Activated naive CD8-positive, alpha-beta T cell treated with anti-CD3 and anti-CD28 coated beads for 36 hours (primary cell): Measurements from ENCODE around the gene HTRA3. TPM values are rescaled to one million over a fixed set of nuclear protein-coding genes. Genes with fewer than 3 reads are reported as not detected.

Experiments
- DNase-seq: peaks from one replicate; pipeline ENCODE4 v3.0.0; 2021
- H3K27ac Mint-ChIP-seq: one replicate; pipeline ENCODE4 v1.8.0; 2022; ENCODE audit warnings: mild to moderate bottlenecking, moderate library complexity, mixed read lengths
- H3K27me3 Mint-ChIP-seq: one replicate; pipeline ENCODE4 v1.8.0; 2022; ENCODE audit warnings: mild to moderate bottlenecking, mixed read lengths
- H3K36me3 Mint-ChIP-seq: one replicate; pipeline ENCODE4 v1.8.0; 2021; ENCODE audit warnings: mild to moderate bottlenecking, mixed read lengths
- H3K4me1 Mint-ChIP-seq: one replicate; pipeline ENCODE4 v1.8.0; 2021; ENCODE audit warnings: mixed read lengths
- H3K4me3 Mint-ChIP-seq: one replicate; pipeline ENCODE4 v1.8.0; 2022; ENCODE audit warnings: mild to moderate bottlenecking, moderate library complexity, mixed read lengths
- H3K9me3 Mint-ChIP-seq: one replicate; pipeline ENCODE4 v1.8.0; 2022; ENCODE audit warnings: mixed read lengths
- total RNA-seq, 2 experiments: library from RNA; stranded (reverse); gene quantifications; one replicate each; pipeline ENCODE4 v1.2.3, GENCODE V29; 2021

HTRA3 gene
- total RNA-seq, 2 experiments from 2014 or later: not detected

GRCh38 chr4:8355306-8355705 lies 85.8 kb downstream of the HTRA3 start:
- no peak overlapping the region for H3K27ac Mint-ChIP-seq
- H3K27me3 Mint-ChIP-seq: peaks cover 3% of the 10 kb centered on the region
- peaks cover 2% of the 10 kb centered on the region for H3K9me3 Mint-ChIP-seq
- H3K36me3 Mint-ChIP-seq: no peaks in the 10 kb centered on the region
- no peak overlapping the region for H3K4me3 Mint-ChIP-seq
- no peak for DNase-seq
- no peaks in the 10 kb centered on the region for H3K4me1 Mint-ChIP-seq

- Mint-ChIP-seq H3K27ac (no peak overlapping the region), H3K4me3 (no peak overlapping the region), H3K36me3 (peaks cover 2% of the 10 kb centered on the region)
Measured at GRCh38 chr4:8355864-8356565, 86.5 kb downstream of the HTRA3 start.

More at GRCh38 chr4:8355864-8356565, 86.5 kb downstream of the HTRA3 start:
- no peaks in the 10 kb centered on the region for H3K27me3 Mint-ChIP-seq
- no peak for DNase-seq
- peaks cover 5% of the 10 kb centered on the region for H3K9me3 Mint-ChIP-seq
- no peaks in the 10 kb centered on the region for H3K4me1 Mint-ChIP-seq

Other genes with a start within 250 kb of the HTRA3 start
- under 1 TPM; 0.41 to 0.62 TPM for gene ABLIM2, start 110.9 kb upstream of the HTRA3 start, total RNA-seq
- 1 to 10 TPM; 7.8 to 8.8 TPM for gene SH3TC1, start 70.5 kb upstream of the HTRA3 start, total RNA-seq
- gene ACOX3, start 171.0 kb downstream of the HTRA3 start, total RNA-seq: 10 to 100 TPM; 13.9 to 16.4 TPM
- gene TRMT44, start 171.0 kb downstream of the HTRA3 start, total RNA-seq: 10 to 100 TPM; 21.9 to 26.6 TPM